Measurements from ENCODE around the gene ATG4D.

Gene ATG4D

DNA sequence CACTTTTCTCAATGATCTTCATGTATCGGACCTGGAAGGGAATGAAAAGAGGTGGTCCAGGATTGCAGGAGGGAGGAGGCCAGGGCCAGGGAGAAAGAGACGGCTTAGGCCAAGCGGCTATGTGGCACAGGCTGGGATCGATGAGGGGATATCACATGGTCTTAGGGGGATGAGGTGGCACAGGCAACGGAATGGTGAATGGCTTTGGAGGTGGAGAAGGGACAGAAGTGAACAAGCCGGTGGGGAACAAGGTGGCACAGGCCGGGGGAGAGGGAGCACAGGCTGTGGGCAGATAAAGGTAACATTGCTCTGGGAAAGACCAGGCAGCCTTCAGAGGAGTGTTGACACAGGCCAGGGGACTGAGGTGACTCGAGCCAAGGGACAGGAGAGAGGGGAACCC lies 30.8 kb downstream of the ATG4D start:
- DNase-seq (ENCODE audit: low read depth in 3 of 3, low spot score in 1 of 3) = no peak

GRCh38 chr19:10575011-10575716 lies 31.5 kb downstream of the ATG4D start:
- DNase-seq (ENCODE audit: low read depth in 3 of 3, low spot score in 1 of 3) = no peak

GRCh38 chr19:10577951-10578350 lies 34.2 kb downstream of the ATG4D start:
- DNase-seq (ENCODE audit: low read depth in 3 of 3, low spot score in 1 of 3) = no peak

DNA sequence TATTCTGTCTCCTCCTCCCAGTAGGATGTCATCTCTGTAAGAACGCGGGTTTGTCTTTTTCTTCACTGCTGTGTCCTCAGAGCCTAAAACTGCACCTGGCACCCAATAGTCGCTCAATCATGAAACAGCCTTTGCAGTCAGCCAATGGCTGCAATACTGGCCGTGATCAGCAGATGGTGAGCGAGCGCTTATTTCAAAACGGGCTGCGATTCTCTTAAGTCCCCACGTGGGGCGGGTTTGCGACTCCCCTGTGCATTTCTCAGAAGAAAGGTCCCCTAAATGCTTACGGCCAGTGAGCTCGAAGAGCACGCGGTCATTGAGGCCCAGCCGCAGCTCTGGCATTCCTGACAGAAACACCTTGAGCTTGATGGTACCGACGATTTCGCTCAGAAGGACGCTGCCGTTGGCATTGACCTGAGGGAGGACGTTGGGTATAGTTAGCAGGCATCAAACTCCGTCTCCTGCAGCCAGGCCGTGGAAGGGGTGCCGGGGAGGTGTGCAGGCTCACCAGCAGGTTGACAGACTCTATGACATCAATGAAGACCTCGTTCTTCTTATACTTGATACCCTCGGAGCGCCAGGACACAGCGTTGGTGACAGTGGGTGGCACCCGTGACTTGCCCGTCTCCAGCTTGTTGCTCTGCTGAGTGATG lies 37.4 kb downstream of the ATG4D start:
- DNase-seq (ENCODE audit: low read depth in 3 of 3, low spot score in 1 of 3) = peak; percentile 69 to 87 (median 79)

- DNase-seq (ENCODE audit: low read depth in 3 of 3, low spot score in 1 of 3) = no peak
Observed at GRCh38 chr19:10582091-10582490, 38.4 kb downstream of the ATG4D start.

- no peak for DNase-seq (ENCODE audit: low read depth in 3 of 3, low spot score in 1 of 3)
Observed at GRCh38 chr19:10583036-10583776, 39.5 kb downstream of the ATG4D start.

DNA sequence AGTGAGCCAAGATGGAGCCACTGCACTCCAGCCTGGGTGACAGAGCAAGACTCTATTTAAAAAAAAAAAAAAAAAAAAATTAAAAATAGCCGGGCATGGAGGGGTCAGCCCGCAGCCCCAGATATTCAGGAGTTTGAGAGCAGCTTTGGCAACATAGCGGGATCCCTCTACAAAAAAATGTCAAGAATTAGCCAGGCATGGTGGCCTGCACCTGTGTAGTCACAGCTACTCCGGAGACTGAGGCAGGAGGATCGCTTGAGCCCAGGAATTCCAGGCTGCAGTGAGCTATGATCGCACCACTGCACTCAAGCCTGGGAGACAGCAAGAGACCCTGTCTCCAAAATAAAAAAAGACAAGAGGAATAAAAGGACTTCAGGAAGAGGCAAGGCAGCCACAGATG lies 42.7 kb downstream of the ATG4D start:
- no peak for DNase-seq (ENCODE audit: low read depth in 3 of 3, low spot score in 1 of 3)

DNA sequence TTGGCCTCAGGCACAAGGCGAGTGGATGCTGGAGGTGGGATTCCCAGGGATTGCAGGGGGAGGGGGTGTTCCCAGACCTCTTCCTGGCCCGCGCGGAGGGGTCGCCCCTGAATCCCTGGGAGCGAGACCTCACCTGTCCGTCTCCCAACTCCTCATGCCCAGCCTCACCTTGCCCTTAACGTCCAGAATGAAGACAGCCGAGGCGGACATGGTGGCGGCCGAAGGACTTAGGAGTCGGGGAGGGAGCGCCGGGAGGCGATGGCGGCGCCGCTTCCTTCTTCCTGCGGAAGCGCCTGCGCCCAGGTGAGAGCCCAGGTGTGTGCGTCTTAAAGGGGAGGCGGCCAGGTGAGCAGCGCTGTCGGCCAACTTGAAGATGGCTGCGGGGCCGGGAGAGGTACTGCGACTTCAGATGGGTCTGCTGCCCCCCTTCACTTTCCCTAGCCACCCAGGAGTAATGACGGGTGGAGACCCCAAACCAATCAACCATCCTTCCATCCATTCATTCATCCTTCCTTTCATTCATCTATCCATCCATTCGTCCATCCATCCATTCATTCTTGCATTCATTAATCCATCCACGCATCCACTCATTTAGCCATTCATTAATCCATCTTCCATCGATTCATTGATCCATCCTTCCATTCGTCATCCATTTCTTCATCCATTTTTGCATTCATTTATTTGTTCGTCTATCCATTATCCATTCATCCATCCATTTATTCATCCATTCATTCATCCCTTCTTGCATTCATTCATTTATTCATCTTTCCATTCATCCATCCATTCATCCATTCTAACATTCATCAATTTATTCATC lies 43.5 kb downstream of the ATG4D start, which contains the start of gene AP1M2:
TSS of gene AP1M2 (minus strand) at position 291 of the 817 bp plus-strand sequence. CDS start at position 210, 81 bp downstream.
- DNase-seq (ENCODE audit: low read depth in 3 of 3, low spot score in 1 of 3) = no peak

DNA sequence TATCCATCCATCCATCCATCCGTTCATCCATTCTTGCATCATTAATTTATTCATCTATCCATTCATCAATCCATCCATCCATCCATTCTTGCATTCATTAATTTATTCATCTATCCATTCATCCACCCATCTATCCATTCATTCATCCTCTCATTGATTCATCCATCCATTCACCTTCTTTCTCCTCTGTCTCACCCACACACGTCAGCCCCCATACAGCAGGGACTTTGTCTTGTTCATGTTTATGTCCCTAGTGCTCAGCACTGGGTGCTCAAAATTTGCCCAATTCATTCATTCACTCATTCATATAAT lies 44.1 kb downstream of the ATG4D start:
- DNase-seq (ENCODE audit: low read depth in 3 of 3, low spot score in 1 of 3) = no peak

- no peak for DNase-seq (ENCODE audit: low read depth in 3 of 3, low spot score in 1 of 3)
Observed at GRCh38 chr19:10593148-10593547, 49.4 kb downstream of the ATG4D start.

GRCh38 chr19:10593820-10594637 lies 50.3 kb downstream of the ATG4D start:
- DNase-seq (ENCODE audit: low read depth in 3 of 3, low spot score in 1 of 3) = no peak

- DNase-seq (ENCODE audit: low read depth in 3 of 3, low spot score in 1 of 3) = no peak
Observed at GRCh38 chr19:10600149-10600548, 56.4 kb downstream of the ATG4D start.

- no peak for DNase-seq (ENCODE audit: low read depth in 3 of 3, low spot score in 1 of 3)
Observed at GRCh38 chr19:10601999-10602329, 58.3 kb downstream of the ATG4D start.

- DNase-seq (ENCODE audit: low read depth in 3 of 3, low spot score in 1 of 3) = peak; percentile 74 to 91 (median 83)
Observed at GRCh38 chr19:10602330-10603083, 58.8 kb downstream of the ATG4D start.
